ENCODE data around the gene CTRB1. TPM values are rescaled to one million over a fixed set of nuclear protein-coding genes. Genes with fewer than 3 reads are reported as not detected.
"Not testable (repeated sequence)": the region's sequence is repeated elsewhere in the genome, so short reads cannot be mapped to it uniquely, and the experiment has no call there.

The CTRB1 gene
- polyA plus RNA-seq, 3 donors from 2014 or later = not detected

DNA sequence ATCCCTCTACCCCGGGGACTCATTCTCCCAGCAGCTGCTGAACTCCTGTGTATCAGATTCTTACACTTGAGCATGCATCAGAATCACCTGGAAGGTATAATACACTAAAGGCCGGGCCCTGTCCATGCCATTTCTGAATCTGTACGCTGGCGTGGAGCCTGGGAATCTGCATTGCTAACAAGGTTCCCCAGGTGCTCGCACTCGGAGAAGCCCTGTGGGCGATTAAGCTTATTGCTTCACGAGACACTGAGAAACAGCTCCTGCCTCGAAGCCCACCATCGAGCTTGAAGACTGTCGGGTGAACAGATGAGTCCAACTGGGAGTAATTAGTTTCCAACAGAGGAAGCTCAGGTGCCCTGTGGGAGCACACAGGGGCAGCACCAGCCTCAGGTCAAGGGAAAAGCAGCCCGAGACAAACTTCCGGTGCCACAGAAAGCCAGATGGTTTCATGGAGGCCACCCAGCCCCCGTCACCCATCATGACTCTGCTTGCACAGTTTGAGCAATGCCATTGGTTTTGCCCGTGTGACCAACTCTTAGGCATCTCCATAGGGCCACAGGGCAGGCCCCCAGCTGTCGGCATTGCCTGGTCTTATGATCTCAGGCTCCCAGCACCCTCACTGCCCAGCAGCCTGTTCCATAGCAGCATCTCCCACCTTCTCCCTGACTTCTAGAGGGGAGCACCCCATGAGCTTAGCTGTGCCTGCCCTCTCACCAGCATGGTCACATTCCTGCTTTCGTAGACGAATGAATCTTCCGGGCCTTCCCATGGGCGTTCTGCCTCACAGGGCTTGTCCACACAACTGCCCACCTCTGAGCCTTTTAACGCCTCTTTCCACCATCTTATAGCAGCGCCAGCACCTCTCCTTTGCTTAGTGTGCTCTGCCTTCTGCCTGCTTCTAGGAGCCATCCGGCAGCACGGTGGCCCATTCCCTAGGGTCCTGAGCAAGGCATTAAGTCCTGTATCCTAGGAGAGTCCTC, 22.7 kb upstream of the CTRB1 start:
- DNase-seq = no peak
- Mint-ChIP-seq H3K27ac (peak overlapping the region in 1 of 6 donors; percentile 20), H3K36me3 (no peaks in the 10 kb centered on the region), H3K4me1 (peaks cover 0 to 4% of the 10 kb centered on the region in 2 donors), H3K4me3 (no peak overlapping the region), H3K27me3 (ENCODE audit: low read depth in 3 of 3) (peaks cover 0 to 24% (median 2%) of the 10 kb centered on the region in 3 donors), H3K9me3 (no peaks in the 10 kb centered on the region)

DNA sequence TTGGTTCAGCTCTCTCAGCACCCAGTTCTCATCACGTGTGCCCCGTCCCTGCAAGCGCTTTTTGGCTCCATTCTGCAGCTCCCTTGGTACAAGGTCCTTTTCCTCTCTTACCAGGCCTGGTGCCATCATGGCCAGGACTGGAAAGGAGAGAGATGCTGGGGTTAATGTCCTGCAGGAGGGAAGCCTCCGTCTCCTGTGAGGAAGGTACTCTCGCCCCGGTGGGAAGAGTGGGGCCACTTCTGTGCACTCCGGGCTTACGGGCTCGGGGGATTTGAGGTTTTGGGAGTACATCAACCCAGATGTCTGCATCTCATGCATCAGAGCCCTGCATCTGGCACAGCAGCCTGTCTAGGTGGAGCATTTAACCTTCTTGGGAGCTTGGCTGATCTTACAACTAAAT, 22.0 kb upstream of the CTRB1 start:
- no peak overlapping the region for H3K27ac Mint-ChIP-seq
- no peaks in the 10 kb centered on the region for H3K36me3 Mint-ChIP-seq
- DNase-seq = no peak
- peaks cover 0 to 24% (median 2%) of the 10 kb centered on the region in 3 donors for H3K27me3 Mint-ChIP-seq (ENCODE audit: low read depth in 3 of 3)
- peaks cover 0 to 4% of the 10 kb centered on the region in 2 donors for H3K4me1 Mint-ChIP-seq
- no peak overlapping the region for H3K4me3 Mint-ChIP-seq
- no peaks in the 10 kb centered on the region for H3K9me3 Mint-ChIP-seq

DNA sequence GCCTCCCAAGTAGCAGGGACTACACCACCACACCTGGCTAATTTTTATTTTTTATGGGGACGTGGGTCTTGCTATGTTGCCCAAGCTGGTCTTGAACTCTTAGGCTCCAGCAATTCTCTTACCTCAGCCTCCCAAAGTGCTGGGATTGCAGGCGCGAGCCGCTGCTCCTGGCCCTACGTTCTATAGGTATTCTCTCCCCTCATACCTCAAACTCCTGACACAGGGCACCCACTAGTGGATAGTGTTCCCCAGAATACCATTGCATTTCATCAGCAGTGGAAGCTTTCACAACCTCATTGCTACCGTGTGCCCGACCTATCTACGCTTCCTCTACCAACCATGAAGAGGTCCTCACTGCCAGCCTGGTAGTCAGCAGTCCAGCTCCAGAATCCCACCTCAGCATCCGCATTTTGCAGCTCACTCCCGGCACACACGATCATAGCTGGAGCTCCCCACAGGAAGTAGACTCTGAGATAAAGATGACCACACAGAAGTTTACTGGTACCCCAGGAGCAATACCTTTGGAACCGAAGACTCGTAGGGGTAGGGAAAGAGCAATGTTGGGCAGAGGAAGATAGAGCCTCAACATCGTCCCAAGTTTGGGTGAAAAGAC, 21.2 kb upstream of the CTRB1 start:
- peaks cover 0 to 4% of the 10 kb centered on the region in 2 donors for H3K4me1 Mint-ChIP-seq
- no peaks in the 10 kb centered on the region for H3K9me3 Mint-ChIP-seq
- H3K27me3 Mint-ChIP-seq (ENCODE audit: low read depth in 3 of 3) = peaks cover 0 to 24% (median 2%) of the 10 kb centered on the region in 3 donors
- no peaks in the 10 kb centered on the region for H3K36me3 Mint-ChIP-seq
- no peak for DNase-seq
- H3K27ac Mint-ChIP-seq = no peak overlapping the region
- H3K4me3 Mint-ChIP-seq = no peak overlapping the region

DNA sequence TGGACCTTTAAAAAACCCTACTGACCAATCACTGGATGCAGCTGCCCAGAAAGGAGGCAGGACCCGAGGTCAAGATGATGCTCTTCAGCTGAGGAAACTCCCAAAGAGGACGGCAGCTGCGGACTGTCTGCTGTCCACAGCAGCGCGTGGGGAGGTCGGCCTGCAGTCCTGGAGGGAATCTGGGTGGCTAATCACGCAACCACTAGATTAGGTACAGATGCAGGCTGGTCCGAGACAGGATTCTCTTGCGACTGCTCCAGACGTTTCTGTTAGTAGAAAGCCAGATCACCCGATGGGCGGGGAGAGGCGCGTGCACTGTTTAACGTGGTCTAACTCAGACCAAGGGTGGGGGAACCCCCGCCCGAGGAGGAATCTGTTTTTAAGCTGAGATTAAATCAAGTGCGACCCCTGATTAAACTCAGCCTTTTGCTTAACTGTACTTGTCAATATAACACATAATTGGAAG, 20.6 kb upstream of the CTRB1 start:
- Mint-ChIP-seq H3K36me3 (no peaks in the 10 kb centered on the region), H3K4me3 (no peak overlapping the region), H3K27me3 (ENCODE audit: low read depth in 3 of 3) (peaks cover 0 to 24% (median 5%) of the 10 kb centered on the region in 3 donors), H3K27ac (no peak overlapping the region), H3K9me3 (no peaks in the 10 kb centered on the region), H3K4me1 (peaks cover 0 to 4% of the 10 kb centered on the region in 2 donors)
- no peak for DNase-seq

DNA sequence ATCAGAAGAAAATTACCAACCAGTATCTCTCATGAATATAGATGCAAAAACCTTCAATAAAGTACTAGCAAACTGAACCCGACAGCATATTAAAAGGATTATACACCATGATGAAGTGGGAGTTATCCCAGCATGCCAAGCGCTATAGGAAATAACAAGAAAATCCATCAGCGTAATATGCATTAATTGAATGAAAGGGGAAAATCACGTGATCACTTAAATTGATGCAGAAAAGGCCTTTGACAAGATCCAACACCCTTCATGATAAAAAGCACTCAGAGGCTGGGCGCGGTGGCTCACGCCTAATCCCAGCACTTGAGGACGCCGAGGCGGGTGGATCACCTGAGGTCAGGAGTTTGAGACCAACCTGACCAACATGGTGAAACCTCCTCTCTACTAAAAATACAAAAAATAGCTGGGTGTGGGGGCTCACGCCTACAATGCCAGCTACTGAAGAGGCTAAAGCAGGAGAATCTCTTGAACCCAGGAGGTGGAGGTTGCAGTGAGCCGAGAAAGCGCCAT, 16.7 kb upstream of the CTRB1 start:
- no peak overlapping the region for H3K27ac Mint-ChIP-seq
- DNase-seq = no peak
- peaks cover 0 to 17% (median 6%) of the 10 kb centered on the region in 3 donors for H3K27me3 Mint-ChIP-seq (ENCODE audit: low read depth in 3 of 3)
- H3K9me3 Mint-ChIP-seq = no peaks in the 10 kb centered on the region
- H3K4me1 Mint-ChIP-seq = peaks cover 0 to 4% of the 10 kb centered on the region in 2 donors
- H3K4me3 Mint-ChIP-seq = no peak overlapping the region
- no peaks in the 10 kb centered on the region for H3K36me3 Mint-ChIP-seq

DNA sequence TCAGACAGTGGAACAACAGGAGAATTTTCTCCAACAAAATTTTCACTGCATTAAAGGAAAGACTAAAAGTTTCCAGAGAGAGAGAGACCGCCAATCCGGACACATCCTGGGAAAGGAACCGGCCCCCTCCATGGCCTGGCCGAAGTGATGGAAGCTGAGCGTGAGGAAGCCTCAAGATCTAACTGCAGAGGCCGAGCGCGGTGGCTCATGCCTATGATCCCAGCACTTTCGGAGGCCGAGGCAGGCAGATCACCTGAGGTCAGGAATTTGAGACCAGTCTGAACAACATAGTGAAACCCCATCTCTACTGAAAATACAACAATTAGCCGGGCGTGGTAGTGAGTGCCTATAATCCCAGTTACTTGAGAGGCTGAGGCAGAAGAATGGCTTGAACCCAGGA, 15.7 kb upstream of the CTRB1 start:
- Mint-ChIP-seq H3K4me1 (peaks cover 0 to 4% of the 10 kb centered on the region in 2 donors), H3K27me3 (ENCODE audit: low read depth in 3 of 3) (peaks cover 0 to 11% (median 6%) of the 10 kb centered on the region in 3 donors), H3K27ac (no peak overlapping the region), H3K4me3 (no peak overlapping the region), H3K9me3 (no peaks in the 10 kb centered on the region), H3K36me3 (no peaks in the 10 kb centered on the region)
- no peak for DNase-seq

DNA sequence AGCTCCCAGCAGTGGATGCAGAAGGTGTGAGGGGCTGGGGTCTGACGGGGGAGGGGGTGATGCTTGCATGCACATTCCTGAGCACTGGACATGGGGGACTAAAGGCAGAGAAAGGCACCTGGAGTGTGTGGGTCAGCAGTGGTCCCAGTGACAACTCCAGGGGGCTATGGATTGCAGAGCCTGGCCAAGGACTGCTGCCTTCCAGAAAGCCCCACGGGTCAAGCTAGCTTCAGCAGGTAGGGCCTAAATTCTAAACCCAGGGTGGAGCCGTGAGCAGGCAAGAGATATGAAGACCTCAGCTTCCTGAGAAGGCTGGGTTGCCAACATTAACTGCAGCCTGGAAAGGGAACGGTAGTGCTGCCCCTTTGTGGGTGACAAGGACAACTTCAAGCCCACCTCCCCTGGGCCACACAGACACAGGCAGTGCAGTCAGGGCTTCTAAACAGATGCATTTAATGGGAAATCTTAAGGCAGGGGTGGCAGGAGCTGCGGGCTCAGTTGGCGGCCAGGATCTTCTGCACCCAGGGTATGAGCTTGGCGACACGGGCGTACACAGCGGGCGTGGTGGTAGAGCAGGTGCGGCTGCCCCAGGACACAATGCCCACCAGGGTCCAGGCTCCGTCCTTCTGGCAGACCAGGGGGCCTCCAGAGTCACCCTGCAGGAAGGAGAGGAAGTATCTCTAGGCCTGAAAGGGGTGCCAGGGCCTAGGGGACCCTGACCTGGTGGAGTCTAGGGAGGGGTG, 14.9 kb upstream of the CTRB1 start:
- no peaks in the 10 kb centered on the region for H3K36me3 Mint-ChIP-seq
- H3K9me3 Mint-ChIP-seq = no peaks in the 10 kb centered on the region
- H3K4me3 Mint-ChIP-seq = no peak overlapping the region
- H3K27ac Mint-ChIP-seq = no peak overlapping the region
- peaks cover 0 to 4% of the 10 kb centered on the region in 2 donors for H3K4me1 Mint-ChIP-seq
- peaks cover 0 to 9% (median 6%) of the 10 kb centered on the region in 3 donors for H3K27me3 Mint-ChIP-seq (ENCODE audit: low read depth in 3 of 3)
- no peak for DNase-seq

DNA sequence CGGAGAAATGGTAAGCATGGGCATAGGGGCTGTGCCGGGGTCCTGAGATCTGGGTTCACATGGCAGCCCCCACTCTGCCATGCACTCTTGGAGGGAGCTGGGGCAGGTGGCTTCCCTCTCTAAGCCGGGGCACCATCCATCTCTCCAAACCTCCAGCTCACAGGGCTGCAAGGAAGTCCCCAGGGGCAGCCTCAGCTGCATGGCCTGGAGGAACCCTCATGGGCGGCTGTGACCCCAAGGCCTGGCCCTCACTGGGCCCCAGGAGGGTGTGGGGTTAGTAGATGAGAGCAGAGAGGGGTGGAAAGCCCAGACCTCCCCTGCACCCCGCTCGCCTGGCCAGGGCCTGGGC, 14.4 kb upstream of the CTRB1 start:
- Mint-ChIP-seq H3K27ac (no peak overlapping the region), H3K36me3 (no peaks in the 10 kb centered on the region), H3K9me3 (no peaks in the 10 kb centered on the region), H3K27me3 (ENCODE audit: low read depth in 3 of 3) (peaks cover 0 to 7% (median 6%) of the 10 kb centered on the region in 3 donors), H3K4me1 (peaks cover 0 to 2% of the 10 kb centered on the region in 2 donors), H3K4me3 (no peak overlapping the region)
- DNase-seq = no peak

DNA sequence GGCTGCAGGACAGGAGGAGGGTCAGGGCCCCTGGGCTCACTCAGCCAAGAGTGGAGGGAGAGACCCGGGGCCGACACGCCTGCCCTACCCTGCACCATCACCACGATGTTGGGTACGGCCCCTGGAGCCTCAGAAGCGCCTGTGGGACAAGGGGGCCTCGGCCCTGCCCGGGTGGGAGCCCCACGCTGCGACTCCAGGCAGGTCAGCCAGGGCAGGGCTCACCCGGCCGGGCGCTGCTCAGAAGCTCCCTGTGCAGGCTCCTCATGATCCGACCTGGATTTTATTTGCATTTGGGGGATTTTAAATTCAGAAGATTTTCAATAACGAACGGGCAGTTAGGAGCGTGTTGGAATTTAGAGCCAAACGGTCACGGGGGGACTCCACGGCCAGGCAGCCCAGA, 13.9 kb upstream of the CTRB1 start:
- not testable (repeated sequence) for H3K4me1 Mint-ChIP-seq; H3K27ac Mint-ChIP-seq; H3K27me3 Mint-ChIP-seq (ENCODE audit: low read depth in 3 of 3); H3K36me3 Mint-ChIP-seq; H3K9me3 Mint-ChIP-seq; DNase-seq; H3K4me3 Mint-ChIP-seq

DNA sequence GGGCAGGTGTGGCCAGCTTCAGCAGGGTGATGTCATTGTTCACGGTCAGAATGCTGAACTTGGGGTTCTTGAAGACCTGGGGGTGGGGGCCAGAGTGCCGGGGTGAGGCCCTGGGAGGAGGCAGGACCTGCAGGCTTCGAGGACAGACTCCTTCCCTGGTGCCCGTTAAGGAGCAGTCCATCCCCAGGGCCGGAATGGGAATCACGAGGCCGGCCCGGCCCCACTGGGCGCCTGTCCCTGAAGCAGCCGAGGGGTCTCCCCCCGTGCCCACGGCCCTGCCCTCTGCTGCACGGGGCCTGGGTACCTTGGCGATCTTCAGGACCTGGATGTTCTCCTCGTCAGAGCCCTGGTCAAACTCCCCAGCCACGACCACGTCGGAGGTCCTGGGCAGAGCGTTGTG, 13.3 kb upstream of the CTRB1 start:
- H3K4me3 Mint-ChIP-seq = not testable (repeated sequence)

DNA sequence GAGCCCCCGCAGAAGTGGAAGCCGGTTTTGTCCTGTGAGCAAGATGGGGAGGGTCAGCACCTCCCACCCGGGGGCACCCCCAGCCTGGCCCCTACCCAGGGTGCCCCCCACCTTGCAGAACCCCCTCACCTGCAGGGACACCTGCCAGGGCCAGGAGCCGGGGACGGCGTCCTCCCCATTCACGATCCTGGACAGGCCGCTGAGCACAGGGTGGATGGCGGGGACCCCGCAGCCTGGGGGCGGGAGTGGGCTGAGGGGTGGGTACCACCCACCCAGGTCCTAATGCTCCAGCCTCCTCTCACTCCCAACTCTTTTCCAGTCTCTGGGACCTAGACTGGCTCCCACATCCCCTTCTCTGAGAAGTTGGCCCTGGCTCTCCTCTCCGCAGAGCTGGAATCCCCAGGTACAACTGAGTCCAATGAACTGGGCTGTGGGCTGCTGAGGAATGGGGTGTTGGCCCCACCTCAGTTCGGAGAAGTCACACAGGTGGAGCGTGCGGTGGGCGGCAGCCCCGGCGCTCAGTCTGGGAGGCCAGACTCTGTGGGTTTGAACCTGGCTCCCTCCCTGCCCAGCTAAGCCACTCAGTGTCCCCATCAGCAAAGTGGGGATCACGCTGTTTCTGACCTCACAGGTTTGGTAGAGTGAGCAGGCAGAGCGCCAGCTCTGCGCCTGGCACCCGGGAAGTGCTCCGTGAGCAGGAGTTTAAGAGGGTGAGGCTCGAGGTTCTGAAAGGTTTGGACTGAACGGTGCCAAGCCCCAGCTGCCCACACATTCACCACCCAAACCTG, 12.6 kb upstream of the CTRB1 start:
- H3K27me3 Mint-ChIP-seq (ENCODE audit: low read depth in 3 of 3); H3K9me3 Mint-ChIP-seq; DNase-seq; H3K36me3 Mint-ChIP-seq; H3K27ac Mint-ChIP-seq; H3K4me1 Mint-ChIP-seq; H3K4me3 Mint-ChIP-seq: not testable (repeated sequence)

More for the DNA sequence above, 13.3 kb upstream of the CTRB1 start:
- DNase-seq; H3K36me3 Mint-ChIP-seq; H3K27me3 Mint-ChIP-seq (ENCODE audit: low read depth in 3 of 3); H3K9me3 Mint-ChIP-seq; H3K4me1 Mint-ChIP-seq; H3K27ac Mint-ChIP-seq: not testable (repeated sequence)

DNA sequence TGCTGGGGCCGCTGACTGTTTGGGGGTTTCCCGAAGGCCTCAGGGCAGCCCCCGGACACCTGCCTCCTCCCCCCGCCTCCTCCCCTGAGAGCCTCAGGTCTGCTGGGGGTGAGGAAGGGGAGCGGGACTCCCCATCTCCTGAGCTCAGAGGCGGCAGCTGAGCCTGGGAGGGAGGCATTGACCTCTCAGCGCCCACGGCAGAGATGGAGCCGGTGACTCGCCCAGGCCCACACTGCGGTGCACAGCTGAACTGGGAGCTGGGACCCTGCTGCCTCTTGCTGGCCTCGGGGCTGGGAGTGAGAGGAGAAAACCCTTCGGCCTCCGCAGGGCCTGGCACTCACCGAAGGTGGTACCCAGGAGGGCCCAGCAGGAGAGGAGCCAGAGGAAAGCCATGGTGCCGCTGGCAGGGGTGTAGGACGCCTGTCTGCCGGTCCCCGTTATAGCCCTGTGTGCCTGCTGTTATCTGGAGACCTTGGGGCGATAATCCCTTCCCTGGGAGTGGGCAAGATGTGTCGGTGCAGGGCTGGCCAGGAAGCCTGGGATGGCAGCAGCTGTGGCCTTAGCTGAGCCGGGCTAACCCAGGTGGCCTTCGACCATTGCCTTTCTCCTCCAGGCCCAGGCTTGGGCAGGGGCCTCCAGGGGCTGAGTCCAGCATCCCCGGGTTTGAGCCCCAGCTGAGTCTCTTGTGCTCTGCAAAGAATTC, 11.9 kb upstream of the CTRB1 start, which contains the start of gene CTRB2:
Gene CTRB2, minus strand, starts transcription at position 413 of the 703 bp plus-strand sequence. Its CDS starts 20 bp downstream, at position 393.
- Mint-ChIP-seq H3K27me3 (ENCODE audit: low read depth in 3 of 3) (peaks cover 0 to 5% (median 0%) of the 10 kb centered on the region in 3 donors), H3K9me3 (no peaks in the 10 kb centered on the region), H3K4me1 (no peaks in the 10 kb centered on the region), H3K27ac (no peak within 1 kb of the TSS), H3K4me3 (no peak within 1 kb of the TSS), H3K36me3 (no peaks in the 10 kb centered on the region)
- DNase-seq = no peak
